ENCODE measurements around the gene CCDC174.

DNA sequence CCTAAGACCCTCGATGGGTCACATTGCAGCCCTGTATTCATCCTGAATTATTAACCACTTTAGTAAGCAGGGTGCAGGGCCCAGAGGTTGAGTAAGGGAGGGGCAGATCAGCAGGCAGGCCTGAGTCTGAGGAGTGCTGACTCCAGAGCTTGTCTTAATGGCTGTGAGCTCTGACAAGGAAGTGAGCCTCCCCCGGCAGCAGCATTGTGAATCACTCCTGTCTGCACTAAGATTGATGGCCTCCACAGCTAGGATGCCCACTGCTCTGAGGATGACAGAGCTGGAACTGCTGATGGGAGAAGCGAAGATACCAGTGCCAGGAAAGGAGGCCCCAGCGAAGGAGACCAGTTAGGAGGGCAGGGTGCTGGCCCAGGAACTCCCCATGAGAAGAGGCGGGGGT lies 46.5 kb upstream of the CCDC174 start:
- no peak for TF ChIP-seq CTCF (IDR thresholded peaks at IDR 0.05)
- no peak for TF ChIP-seq POLR2AphosphoS5 (IDR thresholded peaks at IDR 0.05)
